Suppressor macrophage treated with lipopolysaccharide for 4 hours (primary cell): ENCODE data around the gene EYS.
"Not testable (repeated sequence)": the region's sequence is repeated elsewhere in the genome, so short reads cannot be mapped to it uniquely, and the experiment has no call there.

ENCODE experiments used
- DNase-seq: peaks from one replicate; pipeline ENCODE4 v3.0.0-alpha.2; 2020

The EYS gene

GRCh38 chr6:64006246-64006645 is 1700.8 kb downstream of the EYS start:
- DNase-seq = no peak

GRCh38 chr6:64000818-64001491 is 1706.1 kb downstream of the EYS start:
- DNase-seq = no peak

GRCh38 chr6:63999613-64000012 is 1707.4 kb downstream of the EYS start:
- no peak for DNase-seq

GRCh38 chr6:63998991-63999390 is 1708.0 kb downstream of the EYS start:
- DNase-seq = no peak

- no peak for DNase-seq
Observed at GRCh38 chr6:63997734-63998133, 1709.3 kb downstream of the EYS start.

GRCh38 chr6:63997221-63997620 is 1709.8 kb downstream of the EYS start:
- no peak for DNase-seq

GRCh38 chr6:63985223-63985622 is 1721.8 kb downstream of the EYS start:
- DNase-seq = no peak

GRCh38 chr6:63975699-63976098 is 1731.3 kb downstream of the EYS start:
- no peak for DNase-seq

- DNase-seq = no peak
Observed at GRCh38 chr6:63968650-63969049, 1738.4 kb downstream of the EYS start.

- no peak for DNase-seq
Observed at GRCh38 chr6:63964366-63964765, 1742.7 kb downstream of the EYS start.

- DNase-seq = no peak
Observed at GRCh38 chr6:63963769-63964315, 1743.2 kb downstream of the EYS start.

- DNase-seq = not testable (repeated sequence)
Observed at GRCh38 chr6:63953336-63954021, 1753.5 kb downstream of the EYS start.

- no peak for DNase-seq
Observed at GRCh38 chr6:63947792-63948529, 1759.1 kb downstream of the EYS start.

- no peak for DNase-seq
Observed at GRCh38 chr6:63945987-63946386, 1761.0 kb downstream of the EYS start.

- DNase-seq = no peak
Observed at GRCh38 chr6:63943826-63944225, 1763.2 kb downstream of the EYS start.

- DNase-seq = no peak
Observed at GRCh38 chr6:63941747-63942470, 1765.1 kb downstream of the EYS start.

GRCh38 chr6:63940056-63940455 is 1767.0 kb downstream of the EYS start:
- DNase-seq = no peak

GRCh38 chr6:63936399-63936798 is 1770.6 kb downstream of the EYS start:
- DNase-seq = no peak

GRCh38 chr6:63935732-63936131 is 1771.3 kb downstream of the EYS start:
- no peak for DNase-seq

- DNase-seq = not testable (repeated sequence)
Observed at GRCh38 chr6:63933948-63934347, 1773.1 kb downstream of the EYS start.

- DNase-seq = no peak
Observed at GRCh38 chr6:63930848-63931247, 1776.2 kb downstream of the EYS start.

GRCh38 chr6:63929111-63929510 is 1777.9 kb downstream of the EYS start:
- DNase-seq = no peak

- no peak for DNase-seq
Observed at GRCh38 chr6:63928613-63929012, 1778.4 kb downstream of the EYS start.
